HG02981 (cell line): Measurements from ENCODE around the gene AMOT.

ENCODE experiments used
- ATAC-seq: cut with Tn5 transposase; IDR thresholded peaks from one replicate; pipeline ENCODE4 v1.9.1; 2021; ENCODE audit warnings: mild to moderate bottlenecking, moderate library complexity; ENCODE audit not compliant: unreplicated experiment

The AMOT gene

GRCh38 chrX:112802541-112802940 is 38.1 kb downstream of the AMOT start:
- no peak for ATAC-seq

DNA sequence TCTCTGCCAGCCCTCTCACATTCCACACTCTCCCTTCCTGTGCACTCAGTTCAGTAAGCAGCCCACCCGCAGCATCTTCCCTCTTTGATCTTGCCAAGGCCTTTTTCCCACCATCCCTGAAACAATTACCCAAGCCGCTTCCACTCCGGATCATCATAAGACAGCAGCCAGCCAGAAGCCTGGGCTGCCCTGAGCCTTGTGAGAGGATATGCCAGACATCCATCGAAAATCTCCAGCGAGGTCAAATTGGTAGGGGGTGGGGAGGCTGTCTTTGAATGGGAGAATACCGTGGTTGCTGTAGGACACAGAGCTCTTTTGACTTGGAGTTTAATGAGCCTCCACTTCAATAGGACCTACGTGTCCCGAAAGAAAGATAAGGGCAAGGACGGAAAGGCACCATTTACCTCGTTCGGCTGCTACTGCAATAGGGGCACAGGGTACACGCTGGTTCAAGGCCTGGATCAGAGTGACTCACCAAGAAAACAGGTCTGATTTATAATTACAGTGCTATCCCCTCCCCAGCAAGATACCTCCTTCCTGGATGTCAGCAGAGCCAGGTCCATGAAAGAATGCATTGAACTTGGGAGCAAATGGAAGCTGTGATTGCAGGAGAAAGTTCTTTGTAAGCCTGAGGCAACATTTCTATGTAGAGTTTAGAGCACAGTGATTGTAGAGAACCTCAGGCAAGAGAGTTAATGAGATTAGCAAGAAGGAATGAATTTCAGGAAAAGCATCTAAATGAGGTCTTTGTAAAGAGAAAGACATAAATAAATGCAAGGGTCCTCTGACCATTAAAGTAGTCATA is 39.5 kb downstream of the AMOT start:
- no peak for ATAC-seq

DNA sequence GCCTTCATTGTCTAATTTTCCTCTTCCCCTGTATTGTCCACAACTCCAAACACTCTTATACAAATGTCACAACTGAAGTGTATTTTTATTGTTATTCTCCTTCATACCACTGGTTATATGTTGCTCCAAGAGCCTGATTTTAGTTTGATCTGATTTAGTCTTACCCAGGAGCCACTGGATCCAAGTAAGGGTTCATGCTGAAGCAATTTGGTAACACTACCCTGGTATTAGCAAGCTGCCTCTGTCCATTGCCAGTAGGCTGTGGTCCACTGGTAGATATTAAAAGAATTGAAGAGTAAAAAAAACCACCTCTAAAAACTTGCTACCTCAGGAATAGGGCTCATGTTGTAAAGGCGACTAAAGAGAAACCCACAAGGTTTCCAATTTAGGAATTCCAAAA is 41.2 kb downstream of the AMOT start:
- ATAC-seq: no peak

GRCh38 chrX:112798736-112799135 is 41.9 kb downstream of the AMOT start:
- no peak for ATAC-seq

GRCh38 chrX:112789931-112790330 is 50.7 kb downstream of the AMOT start:
- no peak for ATAC-seq

DNA sequence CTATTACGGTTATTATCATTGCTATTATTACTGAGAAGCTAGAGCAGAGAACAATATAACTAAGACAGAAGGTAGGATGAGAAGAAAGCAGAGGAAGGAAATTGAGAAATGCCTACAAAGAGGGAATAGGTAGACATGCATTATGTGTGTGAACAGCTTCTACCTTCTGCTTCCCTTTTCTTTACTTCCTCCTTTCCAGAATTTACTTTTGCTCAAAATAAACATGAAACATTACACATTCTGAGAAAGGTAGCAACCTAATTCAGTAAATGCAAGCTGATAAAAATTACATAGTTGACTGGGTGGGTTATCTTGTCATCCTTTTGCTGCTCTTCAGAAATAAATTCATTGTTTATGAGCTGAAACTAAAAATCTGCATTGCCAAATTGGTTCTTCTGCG is 54.6 kb downstream of the AMOT start:
- ATAC-seq: no peak

- no peak for ATAC-seq
Observed at GRCh38 chrX:112785344-112785743, 55.3 kb downstream of the AMOT start.

DNA sequence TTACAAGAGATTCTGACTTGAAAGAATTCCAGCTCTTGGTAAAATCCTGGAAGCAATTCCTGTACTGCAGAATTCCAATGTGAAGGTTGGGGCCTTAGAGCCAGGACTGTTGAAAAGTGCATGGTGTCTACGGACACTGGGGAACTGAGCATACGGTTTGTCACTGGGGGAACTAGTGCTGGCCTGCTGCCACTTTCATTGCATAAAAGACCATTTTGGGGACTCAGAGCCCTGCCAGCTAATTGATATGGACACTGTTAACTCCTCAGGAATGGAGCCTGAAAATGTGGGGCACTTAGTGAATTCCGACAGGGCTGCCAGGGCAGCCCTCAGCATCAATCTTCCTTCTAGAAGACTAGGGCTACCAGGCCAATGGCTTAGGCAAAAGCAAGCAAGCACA is 55.9 kb downstream of the AMOT start:
- ATAC-seq: no peak

- ATAC-seq: no peak
Observed at GRCh38 chrX:112779139-112779538, 61.5 kb downstream of the AMOT start.

GRCh38 chrX:112774651-112775293 is 65.9 kb downstream of the AMOT start:
- no peak for ATAC-seq

GRCh38 chrX:112774142-112774541 is 66.5 kb downstream of the AMOT start:
- no peak for ATAC-seq

GRCh38 chrX:112769034-112769433 is 71.6 kb downstream of the AMOT start:
- no peak for ATAC-seq

GRCh38 chrX:112768563-112768962 is 72.1 kb downstream of the AMOT start:
- ATAC-seq: no peak

DNA sequence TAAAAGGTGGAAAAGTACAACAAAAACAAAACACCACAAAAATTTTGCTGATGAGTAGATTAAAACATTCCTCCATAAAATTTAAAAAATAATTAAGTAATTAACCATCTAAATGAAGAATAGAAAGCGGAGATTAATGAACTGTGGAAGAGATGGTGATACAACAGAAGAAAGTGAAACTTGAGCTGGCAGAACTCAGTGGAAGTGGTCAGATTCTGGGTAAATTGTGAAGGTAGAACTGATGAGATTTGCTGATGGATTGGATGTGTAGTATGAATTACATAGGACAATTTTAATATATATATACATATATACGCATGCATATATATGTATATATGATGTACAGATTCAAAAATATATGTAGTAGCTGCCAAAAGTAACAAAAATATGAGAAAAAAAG is 73.9 kb downstream of the AMOT start:
- ATAC-seq: peak; percentile 48

DNA sequence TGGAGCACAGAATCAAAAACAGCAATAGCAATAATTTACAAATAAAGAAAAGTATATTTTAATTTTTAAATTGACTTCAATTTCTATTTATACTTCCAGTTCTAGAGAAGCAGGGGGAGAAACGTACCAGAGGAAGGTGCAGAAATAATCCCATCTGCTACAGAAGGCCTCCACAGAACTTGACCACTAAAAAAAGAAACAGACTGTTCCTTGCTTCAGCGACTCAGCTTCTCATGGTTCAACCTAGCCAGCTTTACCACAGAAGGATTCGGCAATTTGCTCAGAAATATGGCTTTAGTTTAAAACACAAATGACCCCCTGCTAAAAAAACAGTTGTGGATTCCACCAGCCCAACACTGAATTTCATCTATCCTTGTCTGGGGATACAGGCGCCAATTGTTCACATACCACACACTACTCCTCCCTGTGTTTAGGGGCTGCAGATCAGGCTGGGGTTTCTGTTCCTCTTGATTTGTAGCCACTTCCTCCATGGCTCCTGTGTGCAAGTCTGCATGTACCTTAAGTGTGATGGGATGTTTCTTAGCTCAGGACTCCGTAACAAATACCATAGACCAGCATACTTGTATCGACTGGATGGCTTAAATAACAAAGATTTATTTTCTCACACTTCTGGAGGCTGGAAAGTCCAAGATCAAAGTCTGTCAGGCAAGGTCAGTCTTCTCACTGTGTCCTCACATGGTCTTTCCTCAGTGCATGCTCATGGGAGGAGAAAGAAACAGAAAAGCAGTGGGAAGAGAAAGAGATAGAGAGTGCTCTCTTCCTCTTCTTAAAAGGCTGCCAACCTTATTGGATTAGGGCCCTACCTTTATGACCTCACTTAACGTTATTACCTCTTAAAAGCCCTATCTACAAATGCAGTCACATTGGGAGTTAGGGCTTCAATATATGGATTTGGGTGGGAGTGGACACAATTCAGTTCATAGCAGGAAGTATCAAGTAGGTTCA is 79.1 kb downstream of the AMOT start:
- ATAC-seq: peak; percentile 81

DNA sequence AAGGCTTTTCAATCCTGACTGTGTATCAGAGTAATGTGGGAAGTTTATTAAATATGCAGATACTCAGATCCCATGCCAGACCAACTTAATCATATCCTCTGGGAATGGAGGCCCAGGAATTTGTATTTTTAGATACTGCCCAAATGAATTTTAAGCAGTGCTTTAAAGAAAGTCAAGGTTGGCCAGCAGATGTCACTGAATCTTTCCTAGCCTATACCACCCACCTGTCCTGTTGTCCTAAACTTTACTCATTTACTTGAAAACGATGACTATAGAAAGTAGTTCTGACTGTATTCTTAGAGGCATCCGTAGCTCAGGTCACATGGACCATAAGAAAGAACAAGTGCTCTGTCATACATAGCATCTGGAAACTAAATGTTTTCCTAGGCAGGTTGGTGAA is 79.9 kb downstream of the AMOT start:
- ATAC-seq: peak; percentile 71

DNA sequence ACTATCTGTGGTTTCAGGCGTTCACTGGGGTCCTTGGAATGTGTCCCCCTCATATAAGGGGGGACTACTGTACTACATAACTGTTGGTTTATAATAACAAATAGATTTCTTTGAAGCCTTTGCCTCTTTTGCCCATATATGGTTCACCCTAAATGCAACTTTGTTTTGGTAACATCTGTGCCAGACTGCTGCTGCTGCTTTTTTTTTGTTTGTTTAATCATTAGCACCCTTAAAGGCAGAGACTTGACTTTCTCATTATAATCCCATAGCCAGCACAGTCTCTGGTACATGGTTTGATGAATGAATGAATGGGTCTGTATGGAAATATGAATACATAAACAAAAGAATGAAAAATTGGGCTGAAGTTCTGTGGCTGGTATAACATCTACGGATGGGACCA is 80.7 kb downstream of the AMOT start:
- no peak for ATAC-seq

GRCh38 chrX:112759512-112759911 is 81.1 kb downstream of the AMOT start:
- ATAC-seq: no peak

DNA sequence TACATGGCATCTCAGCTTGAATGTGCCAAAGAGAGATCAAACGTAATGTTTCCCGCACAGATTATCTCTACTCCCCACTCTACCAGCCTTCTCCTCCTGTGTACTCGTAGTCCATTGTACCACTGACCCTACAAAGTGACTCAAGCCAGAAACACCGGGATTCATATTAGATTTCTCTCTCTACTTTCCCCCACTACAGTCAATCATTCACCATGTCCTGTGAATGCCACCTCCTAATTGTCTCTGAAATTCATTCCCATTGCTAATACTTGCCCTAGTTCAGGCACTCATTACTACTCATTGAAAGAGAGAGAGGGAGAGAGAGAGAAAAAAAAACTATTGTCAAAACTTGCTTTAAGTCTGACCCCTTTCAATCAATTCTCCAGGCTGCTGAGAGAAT is 82.7 kb downstream of the AMOT start:
- ATAC-seq: no peak

DNA sequence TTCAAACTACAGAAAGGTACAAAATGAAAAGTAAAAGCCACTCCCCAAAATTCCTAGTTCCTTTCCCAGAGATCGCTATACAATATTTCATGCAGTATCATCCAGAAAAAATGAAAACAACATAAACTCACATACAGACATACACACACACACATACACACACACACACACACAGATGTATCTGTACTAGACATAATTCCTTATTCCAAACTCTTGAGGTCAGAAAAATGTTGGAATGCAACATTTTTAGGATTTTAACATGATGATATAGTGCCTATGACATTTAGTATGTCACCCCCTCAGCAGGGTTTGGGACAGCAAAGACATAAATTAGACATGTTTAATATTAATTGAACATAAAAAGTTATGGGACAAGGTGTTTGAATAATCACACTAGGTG is 87.5 kb downstream of the AMOT start:
- no peak for ATAC-seq

GRCh38 chrX:112751076-112751475 is 89.6 kb downstream of the AMOT start:
- no peak for ATAC-seq
